Measurements from ENCODE around the gene CAPS2.

The CAPS2 gene

GRCh38 chr12:75329918-75330826 is at the start of gene CAPS2:
Gene CAPS2 (minus strand): TSS chr12:75330324. CDS start chr12:75326498, 3,826 bp downstream.
- DNase-seq (ENCODE audit: low spot score), result peak; percentile 59

- no peak for DNase-seq (ENCODE audit: low spot score)
Measured at GRCh38 chr12:75378354-75378753, 48.2 kb upstream of the CAPS2 start.

GRCh38 chr12:75374971-75375370 is 44.8 kb upstream of the CAPS2 start:
- DNase-seq (ENCODE audit: low spot score), result no peak

- no peak for DNase-seq (ENCODE audit: low spot score)
Measured at GRCh38 chr12:75366629-75367028, 36.5 kb upstream of the CAPS2 start.

- DNase-seq (ENCODE audit: low spot score), result no peak
Measured at GRCh38 chr12:75364919-75365318, 34.8 kb upstream of the CAPS2 start.

GRCh38 chr12:75361408-75361807 is 31.3 kb upstream of the CAPS2 start:
- no peak for DNase-seq (ENCODE audit: low spot score)

GRCh38 chr12:75360920-75361319 is 30.8 kb upstream of the CAPS2 start:
- no peak for DNase-seq (ENCODE audit: low spot score)

- DNase-seq (ENCODE audit: low spot score), result no peak
Measured at GRCh38 chr12:75354011-75354410, 23.9 kb upstream of the CAPS2 start.

GRCh38 chr12:75350413-75350812 is 20.3 kb upstream of the CAPS2 start:
- no peak for DNase-seq (ENCODE audit: low spot score)

- no peak for DNase-seq (ENCODE audit: low spot score)
Measured at GRCh38 chr12:75349946-75350345, 19.8 kb upstream of the CAPS2 start.

GRCh38 chr12:75346215-75346614 is 16.1 kb upstream of the CAPS2 start:
- DNase-seq (ENCODE audit: low spot score), result peak; percentile 10

GRCh38 chr12:75345531-75345930 is 15.4 kb upstream of the CAPS2 start:
- no peak for DNase-seq (ENCODE audit: low spot score)

GRCh38 chr12:75341873-75342272 is 11.7 kb upstream of the CAPS2 start:
- DNase-seq (ENCODE audit: low spot score), result no peak

GRCh38 chr12:75337905-75338304 is 7.8 kb upstream of the CAPS2 start:
- DNase-seq (ENCODE audit: low spot score), result no peak

- peak; percentile 88 for DNase-seq (ENCODE audit: low spot score)
Measured at GRCh38 chr12:75334384-75335030, 4.4 kb upstream of the CAPS2 start, which contains the start of gene GLIPR1L1. Gene GLIPR1L1 (plus strand): TSS chr12:75334670. CDS start chr12:75334729, 59 bp downstream.

- no peak for DNase-seq (ENCODE audit: low spot score)
Measured at GRCh38 chr12:75327642-75328041, 2.5 kb downstream of the CAPS2 start.

GRCh38 chr12:75323663-75324062 is 6.5 kb downstream of the CAPS2 start:
- no peak for DNase-seq (ENCODE audit: low spot score)

- DNase-seq (ENCODE audit: low spot score), result no peak
Measured at GRCh38 chr12:75322464-75322863, 7.7 kb downstream of the CAPS2 start.

GRCh38 chr12:75317784-75318183 is 12.3 kb downstream of the CAPS2 start:
- DNase-seq (ENCODE audit: low spot score), result no peak

GRCh38 chr12:75315518-75315917 is 14.6 kb downstream of the CAPS2 start:
- no peak for DNase-seq (ENCODE audit: low spot score)

- no peak for DNase-seq (ENCODE audit: low spot score)
Measured at GRCh38 chr12:75311369-75311768, 18.8 kb downstream of the CAPS2 start.

GRCh38 chr12:75308279-75308678 is 21.8 kb downstream of the CAPS2 start:
- DNase-seq (ENCODE audit: low spot score), result no peak

Data from CD4-positive, alpha-beta T cell treated with Interleukin-2 at 100 ng/mL for 4 hours (primary cell).